GM06990 (cell line): Measurements from ENCODE around the gene CUL1.

Experiments used
- DNase-seq: peaks from one replicate; pipeline ENCODE4 v3.0.0-alpha.2; 2011; ENCODE audit not compliant: insufficient read length; ENCODE audit errors: extremely low read depth
- H3K27me3 ChIP-seq: replicated peaks from 2 replicates; pipeline ENCODE4 v1.6.0; 2011; ENCODE audit warnings: low read length; ENCODE audit not compliant: control insufficient read depth, insufficient read depth
- H3K36me3 ChIP-seq: 2 replicates; pipeline ENCODE4 v1.5.1; 2011; ENCODE audit warnings: low read length; ENCODE audit not compliant: control insufficient read depth, insufficient read depth
- H3K4me3 ChIP-seq: replicated peaks from 2 replicates; pipeline ENCODE4 v1.5.1; 2011; ENCODE audit warnings: low read depth, mild to moderate bottlenecking, control low read depth, low read length
- TF ChIP-seq, protein P1 (sequence below): IDR thresholded peaks from 2 replicates; pipeline ENCODE4 v1.5.1; 2011; ENCODE audit warnings: low read length, control low read depth, mild to moderate bottlenecking, inconsistent platforms; ENCODE audit not compliant: insufficient read depth, poor library complexity, severe bottlenecking

Gene CUL1

DNA sequence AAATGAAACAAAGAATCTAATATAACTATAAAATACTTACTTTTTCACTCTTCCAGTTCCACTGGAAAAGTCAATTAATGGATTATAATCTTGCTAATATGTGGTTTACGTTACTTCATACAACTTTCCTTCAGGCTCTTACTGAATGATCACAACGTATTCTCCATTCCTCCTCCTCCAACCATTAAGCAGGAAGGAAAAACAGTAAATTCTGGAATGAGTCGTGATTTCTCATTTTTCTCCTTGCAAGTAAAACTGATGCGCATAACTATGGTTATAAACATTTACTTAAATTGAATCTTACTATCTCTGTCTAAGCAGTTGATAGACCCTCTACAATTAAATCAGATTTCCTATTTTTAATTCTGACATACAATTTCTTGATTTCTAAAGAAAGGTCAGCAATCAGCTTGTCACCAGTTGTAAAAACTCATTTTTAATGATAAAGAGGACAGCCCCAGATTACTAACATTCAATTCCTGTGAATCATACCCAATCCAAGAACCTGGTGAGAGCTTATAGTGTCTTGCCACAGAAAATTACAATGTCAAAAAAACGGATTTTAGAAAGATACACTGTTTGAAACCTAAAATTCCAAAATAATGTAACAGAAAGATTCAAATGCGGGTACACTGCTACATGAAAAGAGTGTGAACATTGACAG, 121.1 kb downstream of the CUL1 start:
- TF ChIP-seq, protein P1, sequence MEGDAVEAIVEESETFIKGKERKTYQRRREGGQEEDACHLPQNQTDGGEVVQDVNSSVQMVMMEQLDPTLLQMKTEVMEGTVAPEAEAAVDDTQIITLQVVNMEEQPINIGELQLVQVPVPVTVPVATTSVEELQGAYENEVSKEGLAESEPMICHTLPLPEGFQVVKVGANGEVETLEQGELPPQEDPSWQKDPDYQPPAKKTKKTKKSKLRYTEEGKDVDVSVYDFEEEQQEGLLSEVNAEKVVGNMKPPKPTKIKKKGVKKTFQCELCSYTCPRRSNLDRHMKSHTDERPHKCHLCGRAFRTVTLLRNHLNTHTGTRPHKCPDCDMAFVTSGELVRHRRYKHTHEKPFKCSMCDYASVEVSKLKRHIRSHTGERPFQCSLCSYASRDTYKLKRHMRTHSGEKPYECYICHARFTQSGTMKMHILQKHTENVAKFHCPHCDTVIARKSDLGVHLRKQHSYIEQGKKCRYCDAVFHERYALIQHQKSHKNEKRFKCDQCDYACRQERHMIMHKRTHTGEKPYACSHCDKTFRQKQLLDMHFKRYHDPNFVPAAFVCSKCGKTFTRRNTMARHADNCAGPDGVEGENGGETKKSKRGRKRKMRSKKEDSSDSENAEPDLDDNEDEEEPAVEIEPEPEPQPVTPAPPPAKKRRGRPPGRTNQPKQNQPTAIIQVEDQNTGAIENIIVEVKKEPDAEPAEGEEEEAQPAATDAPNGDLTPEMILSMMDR = no peak
- DNase-seq = no peak
- peaks cover 12% of the 10 kb centered on the region for H3K36me3 ChIP-seq
- H3K4me3 ChIP-seq = no peak overlapping the region
- no peaks in the 10 kb centered on the region for H3K27me3 ChIP-seq

DNA sequence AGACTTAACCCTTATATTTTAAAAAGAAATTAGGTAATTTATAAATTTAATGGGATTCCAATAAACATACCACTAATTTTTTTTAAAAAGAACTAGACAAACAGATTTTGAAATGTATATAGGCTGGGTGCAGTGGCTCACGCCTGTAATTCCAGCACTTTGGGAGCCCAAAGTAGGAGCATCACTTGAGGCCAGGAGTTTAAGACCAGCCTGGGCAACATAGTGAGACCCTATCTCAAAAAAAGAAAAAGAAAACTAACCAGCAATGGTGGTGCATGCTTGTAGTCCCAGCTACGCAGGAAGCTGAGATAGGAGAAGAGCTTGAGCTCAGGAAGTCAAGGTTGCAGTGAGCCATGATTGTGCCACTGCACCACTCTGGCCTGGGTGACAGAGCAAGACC, 122.7 kb downstream of the CUL1 start:
- DNase-seq = no peak
- no peak overlapping the region for H3K4me3 ChIP-seq
- H3K27me3 ChIP-seq = no peaks in the 10 kb centered on the region
- H3K36me3 ChIP-seq = peaks cover 9% of the 10 kb centered on the region
- TF ChIP-seq, protein P1 = no peak

DNA sequence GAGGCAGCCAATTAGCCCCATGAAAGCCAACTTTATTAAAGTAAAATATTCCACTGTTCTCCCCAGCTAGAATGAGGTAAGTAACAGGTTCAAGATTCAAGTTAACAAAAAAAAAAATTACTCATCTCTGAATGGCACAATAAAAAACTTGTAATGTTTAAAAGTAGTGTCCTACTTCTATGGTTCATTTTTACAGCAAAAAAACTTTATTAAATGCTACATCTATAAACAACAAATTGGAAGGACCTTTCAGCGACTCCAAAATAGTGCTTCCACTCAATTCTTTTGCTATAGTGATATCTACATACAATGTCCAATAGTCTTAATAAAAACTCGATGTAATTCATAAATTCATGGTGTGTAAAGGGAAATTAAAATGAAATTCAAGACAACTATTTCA, 126.2 kb downstream of the CUL1 start:
- Histone ChIP-seq H3K36me3 (peaks cover 4% of the 10 kb centered on the region), H3K27me3 (no peaks in the 10 kb centered on the region), H3K4me3 (no peak overlapping the region)
- DNase-seq = no peak
- TF ChIP-seq, protein P1 = no peak

DNA sequence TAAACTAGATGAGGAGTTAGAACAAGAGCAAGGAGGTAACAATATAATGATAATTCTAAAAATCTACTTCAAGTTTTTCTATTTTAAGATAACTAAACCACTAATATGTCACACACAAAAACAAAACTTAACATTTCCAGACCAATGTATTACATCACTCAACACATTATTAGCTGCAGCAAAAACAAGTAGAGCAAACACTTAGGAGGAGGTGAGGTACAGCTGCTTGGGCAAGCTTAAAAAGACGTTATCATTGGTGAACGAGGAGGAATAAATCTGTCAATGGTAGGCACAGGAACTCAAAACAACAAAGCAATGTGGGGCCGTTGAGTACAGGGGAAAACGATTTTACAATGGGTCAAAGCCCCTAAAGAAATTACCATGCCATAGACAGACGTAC, 126.6 kb downstream of the CUL1 start:
- Histone ChIP-seq H3K4me3 (no peak overlapping the region), H3K36me3 (peaks cover 4% of the 10 kb centered on the region), H3K27me3 (no peaks in the 10 kb centered on the region)
- no peak for DNase-seq
- TF ChIP-seq, protein P1 = no peak

DNA sequence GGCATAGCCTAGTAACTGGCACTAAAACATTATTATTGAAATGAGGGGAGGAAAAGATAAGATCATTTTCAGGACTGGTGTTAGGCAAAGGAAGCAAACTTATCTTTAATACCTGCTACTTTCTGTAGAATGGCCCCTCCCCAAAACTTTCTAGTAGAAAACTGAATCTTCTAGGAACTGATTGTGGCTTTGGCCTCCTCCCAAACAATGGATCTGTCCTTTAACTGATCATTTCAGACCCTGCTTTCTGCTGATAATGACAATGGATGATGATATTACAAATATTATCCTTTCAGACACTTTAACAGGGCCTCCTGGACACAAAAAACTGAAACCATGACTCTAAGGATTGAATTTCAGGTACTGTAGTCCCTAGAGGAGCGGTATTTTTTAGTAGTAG, 130.3 kb downstream of the CUL1 start:
- H3K36me3 ChIP-seq = peaks cover 7% of the 10 kb centered on the region
- no peaks in the 10 kb centered on the region for H3K27me3 ChIP-seq
- H3K4me3 ChIP-seq = no peak overlapping the region
- no peak for DNase-seq
- TF ChIP-seq, protein P1 = no peak

DNA sequence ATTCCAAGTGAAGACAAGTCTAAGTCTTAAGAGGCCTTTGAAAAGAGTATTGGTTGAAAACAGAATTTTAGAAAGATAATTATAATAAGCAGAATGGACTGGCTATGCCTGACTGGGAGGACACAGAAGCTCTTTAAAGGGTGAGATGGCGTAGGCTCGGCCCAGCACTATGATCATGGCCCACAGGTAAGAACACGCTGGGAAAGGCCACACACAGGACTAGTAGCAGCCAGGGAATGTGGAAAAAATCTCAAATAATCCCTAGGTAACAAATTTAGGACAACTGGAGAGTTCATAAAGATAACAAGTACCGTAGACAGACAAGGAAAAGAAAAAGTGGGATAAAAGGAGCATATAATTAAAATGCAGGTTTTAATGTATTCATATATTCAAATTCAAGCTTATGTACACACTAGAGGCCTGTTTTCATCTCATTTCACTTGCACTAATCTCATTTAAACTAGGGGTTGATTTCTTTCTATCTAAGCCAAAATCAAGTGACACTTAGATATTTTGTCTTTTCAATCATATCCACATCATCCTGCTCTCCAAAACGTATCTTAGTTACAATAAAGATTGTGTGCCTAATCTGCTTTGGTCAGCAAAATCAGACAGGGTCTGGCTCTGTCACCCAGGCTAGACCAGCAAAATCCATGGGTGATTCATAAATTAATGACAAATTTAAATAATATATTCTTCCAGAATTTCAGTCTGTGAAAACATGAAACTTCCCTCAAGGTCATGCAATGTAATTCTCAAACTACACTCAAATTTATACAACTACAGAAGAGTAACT, 132.4 kb downstream of the CUL1 start:
- no peaks in the 10 kb centered on the region for H3K27me3 ChIP-seq
- TF ChIP-seq, protein P1 = no peak
- no peak for DNase-seq
- H3K36me3 ChIP-seq = peaks cover 7% of the 10 kb centered on the region
- no peak overlapping the region for H3K4me3 ChIP-seq
